WI38 (cell line): ENCODE measurements around the gene RDH8.

Experiments
- H3K4me3 ChIP-seq: 2 replicates; pipeline ENCODE4 v1.5.1; 2011; ENCODE audit warnings: low read depth, mild to moderate bottlenecking, control low read depth, low read length
- CTCF ChIP-seq: IDR thresholded peaks from 2 replicates; pipeline ENCODE4 v1.5.1; 2012; ENCODE audit warnings: low read depth, mild to moderate bottlenecking, control low read depth, low read length

RDH8 gene

GRCh38 chr19:10013316-10013715, at the start of gene RDH8:
Gene RDH8 (plus strand): TSS chr19:10013483. CDS start chr19:10013498, 15 bp downstream.
- H3K4me3 ChIP-seq = no peak within 1 kb of the TSS
- no peak for TF ChIP-seq CTCF

- no peak for TF ChIP-seq CTCF
- no peak overlapping the region for H3K4me3 ChIP-seq
These were observed 47.3 kb upstream of the RDH8 start for GRCh38 chr19:9966024-9966423.

- no peak overlapping the region for H3K4me3 ChIP-seq
- no peak for TF ChIP-seq CTCF
These were observed 46.8 kb upstream of the RDH8 start for GRCh38 chr19:9966448-9966847.

- no peak for TF ChIP-seq CTCF
- no peak overlapping the region for H3K4me3 ChIP-seq
These were observed 46.0 kb upstream of the RDH8 start for GRCh38 chr19:9967326-9967725.

GRCh38 chr19:9968820-9969687, 44.2 kb upstream of the RDH8 start:
- no peak overlapping the region for H3K4me3 ChIP-seq

GRCh38 chr19:9969688-9969975, 43.7 kb upstream of the RDH8 start:
- H3K4me3 ChIP-seq = no peak overlapping the region
- TF ChIP-seq CTCF = no peak

More at GRCh38 chr19:9968820-9969687, 44.2 kb upstream of the RDH8 start:
- TF ChIP-seq CTCF = no peak

- H3K4me3 ChIP-seq = no peak overlapping the region
- TF ChIP-seq CTCF = no peak
These were observed 42.8 kb upstream of the RDH8 start for GRCh38 chr19:9970481-9970880.
